Measurements from ENCODE around the gene VSTM2L. TPM values are rescaled to one million over a fixed set of nuclear protein-coding genes. Genes with fewer than 3 reads are reported as not detected.

VSTM2L gene
- total RNA-seq, 1 donor from 2014 or later, result not detected

DNA sequence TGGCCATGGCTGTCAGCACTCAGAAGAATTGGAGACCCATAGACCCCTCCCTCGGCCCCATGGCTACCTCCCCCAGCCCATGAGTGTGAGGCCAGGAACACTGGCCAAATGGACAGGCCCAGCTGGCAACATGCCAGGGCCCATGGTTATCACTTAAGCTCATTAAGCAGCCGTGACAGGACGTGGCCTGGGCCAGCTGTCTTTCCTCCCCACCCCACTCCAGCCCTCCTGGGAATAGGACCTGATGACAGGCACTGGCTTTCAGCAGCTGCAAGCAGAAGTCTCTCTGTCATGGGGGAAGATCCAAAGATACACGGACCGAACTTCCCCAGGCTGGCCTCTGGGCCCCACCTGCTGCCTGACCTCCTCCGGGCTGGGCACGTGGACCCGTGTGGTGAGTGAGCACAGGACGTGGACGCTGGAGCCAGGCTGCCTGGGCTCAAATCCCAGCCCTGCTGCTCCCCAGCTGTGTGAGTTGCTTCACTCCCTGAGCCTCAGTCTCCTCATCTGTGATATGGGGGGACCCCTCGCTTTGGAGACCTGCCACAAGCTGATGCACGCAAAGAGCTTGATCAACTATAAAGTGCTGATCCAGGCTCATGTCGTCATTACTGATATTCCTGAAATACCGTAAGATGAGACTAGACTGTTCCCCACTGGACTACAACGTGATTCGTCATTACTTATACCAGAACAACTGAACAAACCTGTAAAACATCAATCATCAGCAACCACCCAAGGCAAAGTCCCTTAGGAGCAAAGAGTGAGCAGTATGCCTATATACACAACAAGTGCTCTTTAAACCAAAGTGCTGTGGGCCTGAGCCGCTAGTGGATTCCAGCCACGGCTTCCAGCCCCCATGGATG, 22.0 kb upstream of the VSTM2L start:
- Mint-ChIP-seq H3K4me1 (no peaks in the 10 kb centered on the region), H3K4me3 (no peak overlapping the region), H3K27ac (no peak overlapping the region), H3K9me3 (no peaks in the 10 kb centered on the region), H3K27me3 (no peaks in the 10 kb centered on the region), H3K36me3 (ENCODE audit: low read depth) (no peaks in the 10 kb centered on the region)
- intact Hi-C loops (cut with micrococcal nuclease), result no loop called here
- TF ChIP-seq, protein P1, sequence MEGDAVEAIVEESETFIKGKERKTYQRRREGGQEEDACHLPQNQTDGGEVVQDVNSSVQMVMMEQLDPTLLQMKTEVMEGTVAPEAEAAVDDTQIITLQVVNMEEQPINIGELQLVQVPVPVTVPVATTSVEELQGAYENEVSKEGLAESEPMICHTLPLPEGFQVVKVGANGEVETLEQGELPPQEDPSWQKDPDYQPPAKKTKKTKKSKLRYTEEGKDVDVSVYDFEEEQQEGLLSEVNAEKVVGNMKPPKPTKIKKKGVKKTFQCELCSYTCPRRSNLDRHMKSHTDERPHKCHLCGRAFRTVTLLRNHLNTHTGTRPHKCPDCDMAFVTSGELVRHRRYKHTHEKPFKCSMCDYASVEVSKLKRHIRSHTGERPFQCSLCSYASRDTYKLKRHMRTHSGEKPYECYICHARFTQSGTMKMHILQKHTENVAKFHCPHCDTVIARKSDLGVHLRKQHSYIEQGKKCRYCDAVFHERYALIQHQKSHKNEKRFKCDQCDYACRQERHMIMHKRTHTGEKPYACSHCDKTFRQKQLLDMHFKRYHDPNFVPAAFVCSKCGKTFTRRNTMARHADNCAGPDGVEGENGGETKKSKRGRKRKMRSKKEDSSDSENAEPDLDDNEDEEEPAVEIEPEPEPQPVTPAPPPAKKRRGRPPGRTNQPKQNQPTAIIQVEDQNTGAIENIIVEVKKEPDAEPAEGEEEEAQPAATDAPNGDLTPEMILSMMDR (IDR thresholded peaks at IDR 0.05), result no peak
- no peak for ATAC-seq (ENCODE audit: low read depth)
- DNase-seq, result no peak
- POLR2A ChIA-PET, result no interaction called here
- CTCF ChIA-PET, result no interaction called here

DNA sequence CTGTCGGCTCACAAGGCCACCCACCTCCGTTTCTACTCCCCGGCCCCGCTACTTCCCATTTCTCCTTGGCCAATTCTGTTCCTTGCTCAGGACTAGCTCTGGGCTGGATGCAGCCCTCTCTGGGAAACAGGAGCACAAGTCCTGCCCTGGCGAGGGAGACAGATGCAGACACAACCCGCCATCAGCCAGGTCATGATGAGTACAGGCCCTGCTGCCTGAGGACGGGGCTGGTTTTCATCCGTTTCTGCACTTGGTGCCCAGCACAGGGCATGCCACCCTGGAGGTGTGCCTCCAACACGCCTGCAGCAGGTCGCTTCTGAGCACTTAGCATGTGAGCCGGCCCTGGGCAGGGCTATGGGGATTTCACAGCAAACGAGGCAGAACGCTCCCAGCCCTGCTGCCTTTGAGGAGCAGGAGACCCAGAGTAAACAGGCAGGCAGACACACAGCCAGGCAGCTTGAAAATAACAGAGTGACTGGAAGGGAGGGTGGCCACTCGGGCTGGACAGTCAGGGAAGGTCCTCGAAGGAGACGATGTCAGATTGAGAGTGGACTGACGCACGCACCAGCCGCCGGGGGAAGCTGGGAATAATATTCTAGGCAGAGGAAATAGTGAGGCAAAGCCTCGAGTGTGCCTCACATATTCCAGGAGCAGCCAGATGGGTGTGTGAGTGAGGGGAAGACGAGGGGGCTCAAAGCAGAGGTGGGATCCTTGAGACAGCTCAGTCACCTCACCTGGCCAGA, 21.2 kb upstream of the VSTM2L start:
- no peak for DNase-seq
- no peak for ATAC-seq (ENCODE audit: low read depth)
- ChIA-PET POLR2A (no interaction called here), CTCF (no interaction called here)
- H3K4me3 Mint-ChIP-seq, result no peak overlapping the region
- no peaks in the 10 kb centered on the region for H3K4me1 Mint-ChIP-seq
- intact Hi-C loops (cut with micrococcal nuclease), result no loop called here
- no peaks in the 10 kb centered on the region for H3K9me3 Mint-ChIP-seq
- H3K27ac Mint-ChIP-seq, result no peak overlapping the region
- TF ChIP-seq, protein P1 (IDR thresholded peaks at IDR 0.05), result no peak
- H3K27me3 Mint-ChIP-seq, result no peaks in the 10 kb centered on the region
- H3K36me3 Mint-ChIP-seq (ENCODE audit: low read depth), result no peaks in the 10 kb centered on the region

DNA sequence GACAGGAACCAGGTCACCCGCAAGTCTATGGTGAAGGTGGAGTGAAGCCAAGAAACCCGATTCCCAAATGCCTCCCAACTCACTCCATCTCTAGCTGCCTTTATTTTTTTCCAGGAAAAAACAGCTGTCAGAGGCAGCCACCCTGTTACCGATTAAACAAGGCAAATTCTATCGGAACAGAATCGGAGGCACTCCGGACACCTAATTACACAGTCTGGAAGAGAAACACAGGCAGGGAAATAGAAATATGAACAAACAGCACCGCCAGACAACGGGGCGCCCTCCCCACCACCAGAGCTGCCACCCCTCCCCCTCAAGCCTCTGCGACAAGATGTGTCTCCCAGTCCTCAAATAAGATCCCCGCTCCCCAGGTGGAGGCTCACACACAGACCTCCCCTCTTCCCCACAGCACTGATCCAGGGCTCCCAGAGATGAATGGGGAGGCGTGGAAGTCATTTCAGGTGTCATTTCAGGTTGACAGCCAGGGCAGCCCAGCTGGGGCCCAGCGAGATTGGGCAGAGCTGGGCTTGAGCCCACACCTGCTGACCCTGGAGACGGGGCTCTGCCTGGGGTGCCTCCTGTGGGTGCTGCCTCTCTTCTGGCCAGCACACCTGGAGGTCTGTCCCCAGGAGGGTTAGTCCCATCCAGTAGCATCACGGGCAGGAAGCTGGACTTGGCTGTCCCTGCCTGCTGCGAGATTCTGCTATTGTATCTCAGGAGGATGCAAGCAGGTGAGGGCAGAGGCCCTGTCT, 19.8 kb upstream of the VSTM2L start:
- intact Hi-C loops (cut with micrococcal nuclease), result no loop called here
- no peaks in the 10 kb centered on the region for H3K4me1 Mint-ChIP-seq
- ChIA-PET CTCF (no interaction called here), POLR2A (no interaction called here)
- no peaks in the 10 kb centered on the region for H3K9me3 Mint-ChIP-seq
- no peaks in the 10 kb centered on the region for H3K36me3 Mint-ChIP-seq (ENCODE audit: low read depth)
- TF ChIP-seq, protein P1 (IDR thresholded peaks at IDR 0.05), result no peak
- H3K27me3 Mint-ChIP-seq, result no peaks in the 10 kb centered on the region
- ATAC-seq (ENCODE audit: low read depth) (no peak), DNase-seq (no peak)
- no peak overlapping the region for H3K27ac Mint-ChIP-seq
- H3K4me3 Mint-ChIP-seq, result no peak overlapping the region

DNA sequence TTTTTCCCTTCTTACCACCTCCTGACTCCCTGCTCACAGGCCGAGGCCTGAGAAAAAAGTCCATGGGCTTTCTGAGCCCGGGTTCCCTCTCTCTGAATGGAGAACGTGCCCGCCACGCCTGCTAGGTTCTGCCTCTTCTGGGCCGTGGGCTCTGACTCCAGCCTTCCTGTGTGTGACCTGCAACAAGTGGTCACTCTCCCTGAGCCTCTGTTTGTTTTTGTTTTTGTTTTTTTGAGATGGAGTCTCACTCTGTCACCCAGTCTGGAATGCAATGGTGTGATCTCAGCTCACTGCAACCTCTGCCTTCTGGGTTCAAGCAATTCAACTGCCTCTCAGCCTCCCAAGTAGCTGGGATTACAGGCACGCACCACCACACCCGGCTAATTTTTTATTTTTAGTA, 17.9 kb upstream of the VSTM2L start:
- intact Hi-C loops (cut with micrococcal nuclease), result no loop called here
- no peaks in the 10 kb centered on the region for H3K27me3 Mint-ChIP-seq
- CTCF ChIA-PET, result no interaction called here
- ATAC-seq (ENCODE audit: low read depth), result no peak
- H3K4me1 Mint-ChIP-seq, result peaks cover 2% of the 10 kb centered on the region
- DNase-seq, result no peak
- no peak overlapping the region for H3K4me3 Mint-ChIP-seq
- POLR2A ChIA-PET, result no interaction called here
- no peaks in the 10 kb centered on the region for H3K9me3 Mint-ChIP-seq
- no peaks in the 10 kb centered on the region for H3K36me3 Mint-ChIP-seq (ENCODE audit: low read depth)
- TF ChIP-seq, protein P1 (IDR thresholded peaks at IDR 0.05), result no peak
- H3K27ac Mint-ChIP-seq, result no peak overlapping the region

All from activated B cell treated with CpG ODN at 0.5 μM for 24 hours (primary cell).